ENCODE results near the gene LPP. TPM values are rescaled to one million over a fixed set of nuclear protein-coding genes. Genes with fewer than 3 reads are reported as not detected.
A peak's percentile ranks its signal among the peaks of the same experiment; 100 is the strongest.

The LPP gene
- total RNA-seq, 1 experiment from 2014 or later: 120 TPM

DNA sequence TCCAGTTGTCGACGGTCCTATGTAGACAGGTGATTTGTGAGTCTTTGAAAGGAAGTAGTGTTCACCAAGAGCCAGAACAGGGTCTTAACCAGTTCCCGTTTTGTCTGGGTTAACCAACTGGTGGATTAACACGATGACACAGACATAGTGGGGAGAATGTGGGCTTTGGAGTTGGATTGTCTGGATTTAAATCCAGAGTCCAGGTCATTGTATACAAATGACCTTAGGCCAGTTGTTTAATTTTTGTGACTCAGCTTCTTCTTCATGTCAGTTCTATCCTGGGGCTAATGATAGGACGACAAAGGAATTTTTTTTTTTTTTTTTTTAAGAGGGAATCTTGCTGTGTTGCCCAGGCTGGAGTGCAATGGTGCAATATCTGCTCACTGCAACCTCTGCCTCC, 126.7 kb downstream of the LPP start:
- peaks cover 35% of the 10 kb centered on the region for H3K36me3 Mint-ChIP-seq (ENCODE audit: insufficient read depth, unreplicated experiment)
- TF ChIP-seq, protein P1, sequence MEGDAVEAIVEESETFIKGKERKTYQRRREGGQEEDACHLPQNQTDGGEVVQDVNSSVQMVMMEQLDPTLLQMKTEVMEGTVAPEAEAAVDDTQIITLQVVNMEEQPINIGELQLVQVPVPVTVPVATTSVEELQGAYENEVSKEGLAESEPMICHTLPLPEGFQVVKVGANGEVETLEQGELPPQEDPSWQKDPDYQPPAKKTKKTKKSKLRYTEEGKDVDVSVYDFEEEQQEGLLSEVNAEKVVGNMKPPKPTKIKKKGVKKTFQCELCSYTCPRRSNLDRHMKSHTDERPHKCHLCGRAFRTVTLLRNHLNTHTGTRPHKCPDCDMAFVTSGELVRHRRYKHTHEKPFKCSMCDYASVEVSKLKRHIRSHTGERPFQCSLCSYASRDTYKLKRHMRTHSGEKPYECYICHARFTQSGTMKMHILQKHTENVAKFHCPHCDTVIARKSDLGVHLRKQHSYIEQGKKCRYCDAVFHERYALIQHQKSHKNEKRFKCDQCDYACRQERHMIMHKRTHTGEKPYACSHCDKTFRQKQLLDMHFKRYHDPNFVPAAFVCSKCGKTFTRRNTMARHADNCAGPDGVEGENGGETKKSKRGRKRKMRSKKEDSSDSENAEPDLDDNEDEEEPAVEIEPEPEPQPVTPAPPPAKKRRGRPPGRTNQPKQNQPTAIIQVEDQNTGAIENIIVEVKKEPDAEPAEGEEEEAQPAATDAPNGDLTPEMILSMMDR (IDR thresholded peaks at IDR 0.05; ENCODE audit: insufficient read depth in 1 of 2, low read depth in 1 of 2, low read length in 1 of 2, severe bottlenecking in 1 of 2, unreplicated experiment in 1 of 2): no peak
- no peak overlapping the region for H3K27ac Mint-ChIP-seq (ENCODE audit: unreplicated experiment)
- intact Hi-C loops (cut with micrococcal nuclease; ENCODE audit: unreplicated experiment): loop anchor here (5.0 to 10.0 kb wide), 3 partner anchors 68 to 538 kb away; partner anchors contain the start of gene LPP
- BruUV-seq (replicated peaks): no TSS peak
- H3K9me3 Mint-ChIP-seq (ENCODE audit: unreplicated experiment): no peaks in the 10 kb centered on the region
- Histone ChIP-seq H3K4me3 (ENCODE audit: low read depth, low read length) (no peak overlapping the region), H3K9me3 (no peaks in the 10 kb centered on the region), H3K27me3 (replicated peaks; ENCODE audit: control insufficient read depth, insufficient read depth, low read length) (no peaks in the 10 kb centered on the region), H3K36me3 (ENCODE audit: control insufficient read depth, insufficient read depth, low read length) (no peaks in the 10 kb centered on the region; the same call in 1 of the 2 replicates), H3K4me1 (peaks cover 59% of the 10 kb centered on the region)
- ChIA-PET POLR2A (interaction anchor here (0.7 kb wide), 1 partner anchor 517 kb away, joined by 9 read pairs; no protein-coding TSS in a partner anchor), CTCF (no interaction called here)
- no peaks in the 10 kb centered on the region for H3K27me3 Mint-ChIP-seq (ENCODE audit: insufficient read depth, unreplicated experiment)
- peaks cover 65% of the 10 kb centered on the region for H3K4me1 Mint-ChIP-seq (ENCODE audit: low read depth, unreplicated experiment)
- no peak for DNase-seq
- H3K4me3 Mint-ChIP-seq (ENCODE audit: unreplicated experiment): no peak overlapping the region

DNA sequence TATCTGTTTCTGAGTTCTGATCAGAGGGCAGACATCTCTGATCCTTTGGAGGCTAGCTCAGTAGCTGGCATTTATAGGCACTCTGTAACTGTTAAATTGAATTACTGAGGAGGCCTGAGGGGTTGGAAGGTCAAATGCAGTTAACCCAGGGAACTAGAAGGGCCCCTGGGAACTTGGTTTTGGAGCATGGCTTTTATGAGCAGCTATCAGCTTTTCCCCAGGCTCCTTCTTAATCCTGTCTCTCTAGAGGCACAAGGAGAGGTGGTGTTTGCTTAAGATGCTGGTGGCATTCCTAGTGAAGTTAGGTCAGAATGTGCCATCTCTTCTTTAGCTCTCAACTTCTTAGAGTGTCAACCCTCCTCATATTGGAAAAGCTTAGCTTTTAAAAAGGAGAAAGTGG, 128.9 kb downstream of the LPP start:
- H3K27me3 Mint-ChIP-seq (ENCODE audit: insufficient read depth, unreplicated experiment): no peaks in the 10 kb centered on the region
- Histone ChIP-seq H3K27me3 (replicated peaks; ENCODE audit: control insufficient read depth, insufficient read depth, low read length) (no peaks in the 10 kb centered on the region), H3K9me3 (no peaks in the 10 kb centered on the region), H3K4me3 (ENCODE audit: low read depth, low read length) (no peak overlapping the region), H3K36me3 (ENCODE audit: control insufficient read depth, insufficient read depth, low read length) (no peaks in the 10 kb centered on the region; the same call in 1 of the 2 replicates), H3K4me1 (peaks cover 52% of the 10 kb centered on the region)
- POLR2A ChIA-PET: no interaction called here
- CTCF ChIA-PET: interaction anchor here (0.9 to 1.1 kb wide), 3 partner anchors 12 to 533 kb away, joined by 3 to 4 read pairs (median 3); no protein-coding TSS in a partner anchor
- H3K9me3 Mint-ChIP-seq (ENCODE audit: unreplicated experiment): no peaks in the 10 kb centered on the region
- DNase-seq: peak; percentile 54 to 63
- H3K27ac Mint-ChIP-seq (ENCODE audit: unreplicated experiment): peak overlapping the region; percentile 60
- intact Hi-C loops (cut with micrococcal nuclease; ENCODE audit: unreplicated experiment): loop anchor here (1.0 to 10.0 kb wide), 5 partner anchors 66 to 541 kb away; partner anchors contain the start of gene LPP
- no TSS peak for BruUV-seq (replicated peaks)
- no peak overlapping the region for H3K4me3 Mint-ChIP-seq (ENCODE audit: unreplicated experiment)
- peaks cover 52% of the 10 kb centered on the region for H3K4me1 Mint-ChIP-seq (ENCODE audit: low read depth, unreplicated experiment)
- H3K36me3 Mint-ChIP-seq (ENCODE audit: insufficient read depth, unreplicated experiment): peaks cover 32% of the 10 kb centered on the region
- TF ChIP-seq, protein P1 (IDR thresholded peaks at IDR 0.05; ENCODE audit: insufficient read depth in 1 of 2, low read depth in 1 of 2, low read length in 1 of 2, severe bottlenecking in 1 of 2, unreplicated experiment in 1 of 2): no peak

DNA sequence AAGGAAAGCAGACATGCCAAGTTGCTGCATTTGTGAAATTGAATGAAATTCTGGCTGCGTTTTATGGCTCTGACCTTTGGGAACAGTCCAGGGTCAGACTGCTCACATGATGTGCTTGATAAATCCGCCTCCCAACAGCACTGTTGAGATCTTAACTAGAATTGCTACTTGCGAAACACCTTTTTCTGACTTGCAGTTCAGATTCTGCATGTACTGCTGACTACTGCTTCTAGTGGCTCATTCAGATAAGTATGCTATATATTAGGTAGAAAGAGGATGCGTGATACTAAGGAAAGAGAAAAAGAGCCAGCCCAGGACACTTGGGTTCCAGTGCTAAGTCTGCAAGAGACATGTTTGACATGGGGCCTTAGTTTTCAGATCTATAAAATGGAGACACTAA, 129.4 kb downstream of the LPP start:
- Mint-ChIP-seq H3K9me3 (ENCODE audit: unreplicated experiment) (no peaks in the 10 kb centered on the region), H3K4me1 (ENCODE audit: low read depth, unreplicated experiment) (peaks cover 49% of the 10 kb centered on the region), H3K4me3 (ENCODE audit: unreplicated experiment) (no peak overlapping the region), H3K27ac (ENCODE audit: unreplicated experiment) (peak overlapping the region; percentile 60), H3K36me3 (ENCODE audit: insufficient read depth, unreplicated experiment) (peaks cover 27% of the 10 kb centered on the region), H3K27me3 (ENCODE audit: insufficient read depth, unreplicated experiment) (no peaks in the 10 kb centered on the region)
- POLR2A ChIA-PET: no interaction called here
- no TSS peak for BruUV-seq (replicated peaks)
- no peaks in the 10 kb centered on the region for H3K27me3 ChIP-seq (replicated peaks; ENCODE audit: control insufficient read depth, insufficient read depth, low read length)
- TF ChIP-seq, protein P1 (IDR thresholded peaks at IDR 0.05; ENCODE audit: insufficient read depth in 1 of 2, low read depth in 1 of 2, low read length in 1 of 2, severe bottlenecking in 1 of 2, unreplicated experiment in 1 of 2): peak in 1 of 2 experiments; percentile 41
- no peaks in the 10 kb centered on the region for H3K9me3 ChIP-seq
- H3K4me1 ChIP-seq: peaks cover 52% of the 10 kb centered on the region
- no peak overlapping the region for H3K4me3 ChIP-seq (ENCODE audit: low read depth, low read length)
- intact Hi-C loops (cut with micrococcal nuclease; ENCODE audit: unreplicated experiment): loop anchor here (1.0 to 10.0 kb wide), 5 partner anchors 65 to 541 kb away; partner anchors contain the start of gene LPP
- peak; percentile 75 to 76 for DNase-seq
- CTCF ChIA-PET: interaction anchor here (0.9 kb wide), 2 partner anchors 306 to 533 kb away, joined by 3 to 4 read pairs; no protein-coding TSS in a partner anchor
- no peaks in the 10 kb centered on the region; the same call in 1 of the 2 replicates for H3K36me3 ChIP-seq (ENCODE audit: control insufficient read depth, insufficient read depth, low read length)

Measured in Caco-2 (cell line).